ENCODE results near the gene KCTD16. TPM values are rescaled to one million over a fixed set of nuclear protein-coding genes. Genes with fewer than 3 reads are reported as not detected.

The KCTD16 gene
- total and polyA plus RNA-seq, 12 donors = 0.02 to 0.42 (median 0.10) TPM; not detected in 2

GRCh38 chr5:144308174-144308573, 137.5 kb downstream of the KCTD16 start:
- TF ChIP-seq CTCF (IDR thresholded peaks at IDR 0.05) = no peak
- DNase-seq (no peak), ATAC-seq (no peak)
- intact Hi-C loops (cut with DNase I) = no loop called here
- Histone ChIP-seq H3K27ac (no peak overlapping the region), H3K4me1 (peaks cover 0 to 8% (median 0%) of the 10 kb centered on the region in 9 donors), H3K27me3 (peaks cover 0 to 3% (median 0%) of the 10 kb centered on the region in 7 donors), H3K36me3 (no peaks in the 10 kb centered on the region), H3K9me3 (no peaks in the 10 kb centered on the region), H3K4me3 (no peak overlapping the region)
- 86% methylated on average over 5 of the region's 5 CpGs for WGBS, 2 donors

GRCh38 chr5:144308906-144309670, 138.4 kb downstream of the KCTD16 start:
- ATAC-seq = no peak

GRCh38 chr5:144310621-144311020, 139.9 kb downstream of the KCTD16 start:
- Histone ChIP-seq H3K27me3 (peaks cover 0 to 3% (median 0%) of the 10 kb centered on the region in 7 donors), H3K27ac (no peak overlapping the region), H3K36me3 (no peaks in the 10 kb centered on the region), H3K4me3 (no peak overlapping the region), H3K9me3 (no peaks in the 10 kb centered on the region), H3K4me1 (peaks cover 0 to 8% (median 0%) of the 10 kb centered on the region in 9 donors)
- DNase-seq = no peak
- no peak for TF ChIP-seq CTCF (IDR thresholded peaks at IDR 0.05)
- WGBS, 2 donors = 94% methylated on average over 2 of the region's 2 CpGs
- ATAC-seq = no peak
- intact Hi-C loops (cut with DNase I) = no loop called here

More at GRCh38 chr5:144308906-144309670, 138.4 kb downstream of the KCTD16 start:
- peaks cover 0 to 3% (median 0%) of the 10 kb centered on the region in 7 donors for H3K27me3 ChIP-seq
- H3K4me1 ChIP-seq = peaks cover 0 to 8% (median 0%) of the 10 kb centered on the region in 9 donors
- TF ChIP-seq CTCF (IDR thresholded peaks at IDR 0.05) = no peak
- intact Hi-C loops (cut with DNase I) = no loop called here
- H3K9me3 ChIP-seq = no peaks in the 10 kb centered on the region
- no peak for DNase-seq
- no peak overlapping the region for H3K4me3 ChIP-seq
- H3K36me3 ChIP-seq = no peaks in the 10 kb centered on the region
- WGBS, 2 donors = 35 to 36% methylated on average over 5 of the region's 5 CpGs
- H3K27ac ChIP-seq = no peak overlapping the region

- WGBS, 2 donors = 80 to 83% methylated on average over 1 of the region's 1 CpG
- H3K9me3 ChIP-seq = no peaks in the 10 kb centered on the region
- no peaks in the 10 kb centered on the region for H3K36me3 ChIP-seq
- H3K27me3 ChIP-seq = peaks cover 0 to 13% (median 0%) of the 10 kb centered on the region in 7 donors
- intact Hi-C loops (cut with DNase I) = no loop called here
- H3K27ac ChIP-seq = no peak overlapping the region
- peaks cover 0 to 8% (median 0%) of the 10 kb centered on the region in 9 donors for H3K4me1 ChIP-seq
- ATAC-seq (no peak), DNase-seq (no peak)
- H3K4me3 ChIP-seq = no peak overlapping the region
- TF ChIP-seq CTCF (IDR thresholded peaks at IDR 0.05) = no peak
These were observed 142.6 kb downstream of the KCTD16 start for GRCh38 chr5:144313147-144313726.

All from heart right ventricle (tissue), 16 donors.